ENCODE data around the gene IFI6. TPM values are rescaled to one million over a fixed set of nuclear protein-coding genes. Genes with fewer than 3 reads are reported as not detected.

IFI6 gene, protein sequence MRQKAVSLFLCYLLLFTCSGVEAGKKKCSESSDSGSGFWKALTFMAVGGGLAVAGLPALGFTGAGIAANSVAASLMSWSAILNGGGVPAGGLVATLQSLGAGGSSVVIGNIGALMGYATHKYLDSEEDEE
- total RNA-seq = 129 and 3,193 TPM in 2 replicates

DNA sequence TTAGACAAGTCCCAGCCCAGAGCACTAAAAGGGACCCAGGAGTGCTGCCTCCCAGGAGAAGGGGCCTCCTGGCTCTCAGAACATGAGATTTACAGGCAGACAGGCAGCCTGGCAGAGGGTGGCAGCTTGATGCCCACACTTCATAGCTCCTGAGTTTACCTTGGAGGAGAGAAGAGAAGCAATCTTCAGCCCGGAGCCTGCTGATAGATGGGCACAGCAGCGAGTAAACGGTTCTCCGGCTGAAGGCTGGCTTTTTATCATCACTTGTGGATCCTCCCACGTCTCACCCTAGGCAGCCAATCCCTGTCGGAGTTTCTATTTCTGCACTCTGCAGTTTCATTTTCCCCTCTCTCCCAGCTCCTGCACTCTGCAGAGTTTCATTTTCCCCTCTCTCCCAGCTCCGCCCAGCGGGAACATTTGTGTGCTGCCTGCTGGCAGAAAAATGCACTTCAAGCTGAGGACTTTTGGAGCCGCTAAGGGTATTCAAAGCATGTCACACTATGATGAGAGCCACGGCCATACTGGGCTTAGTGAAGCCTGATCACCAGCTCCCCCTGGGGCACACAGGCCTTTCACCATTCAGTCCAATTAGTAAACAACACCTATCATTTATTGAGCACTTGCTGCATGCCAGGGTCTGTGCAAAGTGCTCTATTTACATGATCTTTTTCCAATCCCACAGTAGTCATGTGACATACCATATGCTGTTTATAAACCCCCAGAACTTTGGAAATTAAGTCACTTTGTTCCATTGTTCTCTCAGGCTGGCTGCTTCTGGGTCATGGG, at the start of gene IFI6:
Gene IFI6 (minus strand): TSS at position 229 of the 786 bp plus-strand sequence. CDS start 2,878 bp downstream, outside the sequence.

DNA sequence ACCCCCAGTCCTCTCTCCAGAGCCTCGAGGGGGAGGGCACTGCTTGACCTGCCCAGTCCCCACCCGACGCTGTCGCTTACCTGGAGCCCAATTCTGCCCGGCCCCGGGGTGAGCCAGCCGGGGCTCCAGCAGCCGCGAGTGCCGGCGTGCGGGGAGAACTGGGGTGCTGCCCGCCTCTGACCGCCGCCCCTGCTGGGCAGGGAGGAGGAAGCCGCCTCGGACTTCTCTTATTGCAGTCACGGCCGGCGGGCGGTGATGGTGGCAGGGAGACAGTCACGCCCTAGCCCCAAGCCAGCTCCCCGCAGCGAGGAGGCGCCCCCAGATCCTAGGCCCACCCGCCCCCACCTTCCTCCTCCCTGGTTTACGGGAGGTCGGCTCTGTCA, 37.0 kb downstream of the IFI6 start, which contains the start of gene FGR:
Gene FGR (minus strand): TSS at position 201 of the 383 bp plus-strand sequence. CDS start 11,269 bp downstream, outside the sequence.

Other genes with a start within 250 kb of the IFI6 start
- 17.9 and 21.1 TPM in 2 replicates for gene WASF2, start 182.0 kb downstream of the IFI6 start, total RNA-seq
- 4.5 and 6.1 TPM in 2 replicates for gene AHDC1, start 68.0 kb downstream of the IFI6 start, total RNA-seq
- 0.46 TPM in 1 of 2 replicates, not detected in the other for gene FGR, start 37.0 kb downstream of the IFI6 start, total RNA-seq
- gene FAM76A, start 53.8 kb upstream of the IFI6 start, total RNA-seq = 7.5 and 15.2 TPM in 2 replicates
- gene STX12, start 101.0 kb upstream of the IFI6 start, total RNA-seq = 101 and 118 TPM in 2 replicates
- gene PPP1R8, start 158.6 kb upstream of the IFI6 start, total RNA-seq = 44.5 and 46.0 TPM in 2 replicates
- 6.2 and 19.0 TPM in 2 replicates for gene THEMIS2, start 200.4 kb upstream of the IFI6 start, total RNA-seq
- 30.5 and 55.2 TPM in 2 replicates for gene RPA2, start 242.4 kb upstream of the IFI6 start, total RNA-seq

All from epithelial cell of umbilical artery (primary cell).